GM10266 (cell line): ENCODE measurements around the gene WWP2.

ENCODE experiments used
- DNase-seq: peaks from one replicate; pipeline ENCODE4 v3.0.0; 2012; ENCODE audit errors: extremely low spot score
- TF ChIP-seq, protein P1 (sequence below): IDR thresholded peaks from 2 replicates; pipeline ENCODE4 v1.5.1; 2012; ENCODE audit warnings: mild to moderate bottlenecking, low read depth; ENCODE audit not compliant: control insufficient read depth, insufficient read depth; ENCODE audit errors: missing control alignments

The WWP2 gene

DNA sequence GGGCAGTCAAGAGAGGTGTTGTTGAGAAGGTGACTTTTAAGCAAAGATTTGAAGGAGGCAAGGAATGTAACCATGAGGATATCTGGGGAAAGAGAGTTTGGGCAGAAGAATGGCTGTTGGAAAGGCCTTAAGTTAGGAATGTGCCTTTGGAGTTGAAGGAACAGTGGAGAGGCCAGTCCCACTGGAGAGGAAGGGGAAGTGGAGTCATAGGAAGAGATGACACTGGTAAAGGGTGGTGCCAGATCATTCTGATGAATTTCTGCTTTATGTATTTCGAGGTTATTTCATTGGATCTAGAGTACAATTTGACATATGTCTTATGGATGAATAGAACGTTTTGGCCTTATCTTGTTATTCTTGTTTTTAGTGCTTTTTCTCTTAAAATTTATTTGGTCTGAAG is 93.5 kb downstream of the WWP2 start:
- DNase-seq, result no peak
- TF ChIP-seq, protein P1, sequence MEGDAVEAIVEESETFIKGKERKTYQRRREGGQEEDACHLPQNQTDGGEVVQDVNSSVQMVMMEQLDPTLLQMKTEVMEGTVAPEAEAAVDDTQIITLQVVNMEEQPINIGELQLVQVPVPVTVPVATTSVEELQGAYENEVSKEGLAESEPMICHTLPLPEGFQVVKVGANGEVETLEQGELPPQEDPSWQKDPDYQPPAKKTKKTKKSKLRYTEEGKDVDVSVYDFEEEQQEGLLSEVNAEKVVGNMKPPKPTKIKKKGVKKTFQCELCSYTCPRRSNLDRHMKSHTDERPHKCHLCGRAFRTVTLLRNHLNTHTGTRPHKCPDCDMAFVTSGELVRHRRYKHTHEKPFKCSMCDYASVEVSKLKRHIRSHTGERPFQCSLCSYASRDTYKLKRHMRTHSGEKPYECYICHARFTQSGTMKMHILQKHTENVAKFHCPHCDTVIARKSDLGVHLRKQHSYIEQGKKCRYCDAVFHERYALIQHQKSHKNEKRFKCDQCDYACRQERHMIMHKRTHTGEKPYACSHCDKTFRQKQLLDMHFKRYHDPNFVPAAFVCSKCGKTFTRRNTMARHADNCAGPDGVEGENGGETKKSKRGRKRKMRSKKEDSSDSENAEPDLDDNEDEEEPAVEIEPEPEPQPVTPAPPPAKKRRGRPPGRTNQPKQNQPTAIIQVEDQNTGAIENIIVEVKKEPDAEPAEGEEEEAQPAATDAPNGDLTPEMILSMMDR, result no peak

- no peak for DNase-seq
- TF ChIP-seq, protein P1, result no peak
These were observed 96.3 kb downstream of the WWP2 start for GRCh38 chr16:69858191-69859104.

DNA sequence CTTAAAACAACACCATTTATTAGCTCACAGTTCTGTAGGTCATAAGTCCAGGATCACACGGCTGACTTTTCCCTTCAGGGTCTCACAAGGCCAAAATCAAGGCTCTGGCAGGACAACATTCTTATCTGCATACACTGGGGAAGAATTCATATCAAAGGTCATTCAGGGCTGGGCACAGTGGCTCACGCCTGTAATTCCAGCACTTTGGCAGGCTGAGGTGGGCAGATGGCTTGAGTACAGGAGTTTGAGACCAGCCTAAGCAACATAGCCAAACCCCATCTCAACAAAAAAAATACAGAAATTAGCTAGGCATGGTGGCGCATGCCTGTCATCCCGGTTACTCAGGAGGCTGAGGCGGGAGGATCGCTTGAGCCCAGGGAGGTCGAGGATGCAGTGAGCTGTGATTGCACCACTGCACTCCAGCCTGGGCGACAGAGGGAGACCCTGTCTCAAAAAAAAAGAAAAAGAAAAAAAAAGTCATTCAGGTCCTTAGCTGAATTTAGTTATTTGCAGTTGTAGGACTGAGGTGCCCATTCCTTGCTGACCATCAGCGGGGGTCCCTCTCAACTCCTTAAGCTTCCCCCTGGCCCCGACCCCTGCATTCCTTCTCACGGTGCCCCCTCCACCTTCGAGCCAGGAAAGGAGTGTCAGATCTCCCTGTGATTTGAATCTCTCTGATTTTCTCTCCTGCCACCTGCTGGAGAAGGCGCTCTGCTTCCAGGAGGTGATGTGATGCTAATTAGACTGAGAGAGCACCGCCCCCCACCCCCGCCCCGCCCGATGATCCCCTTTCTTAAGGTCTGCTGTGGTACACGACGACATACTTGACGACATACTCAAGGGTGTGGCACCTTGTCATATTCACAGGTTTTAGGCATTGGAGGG is 97.2 kb downstream of the WWP2 start:
- peak; percentile 45 for DNase-seq
- TF ChIP-seq, protein P1, result peak; percentile 50

DNA sequence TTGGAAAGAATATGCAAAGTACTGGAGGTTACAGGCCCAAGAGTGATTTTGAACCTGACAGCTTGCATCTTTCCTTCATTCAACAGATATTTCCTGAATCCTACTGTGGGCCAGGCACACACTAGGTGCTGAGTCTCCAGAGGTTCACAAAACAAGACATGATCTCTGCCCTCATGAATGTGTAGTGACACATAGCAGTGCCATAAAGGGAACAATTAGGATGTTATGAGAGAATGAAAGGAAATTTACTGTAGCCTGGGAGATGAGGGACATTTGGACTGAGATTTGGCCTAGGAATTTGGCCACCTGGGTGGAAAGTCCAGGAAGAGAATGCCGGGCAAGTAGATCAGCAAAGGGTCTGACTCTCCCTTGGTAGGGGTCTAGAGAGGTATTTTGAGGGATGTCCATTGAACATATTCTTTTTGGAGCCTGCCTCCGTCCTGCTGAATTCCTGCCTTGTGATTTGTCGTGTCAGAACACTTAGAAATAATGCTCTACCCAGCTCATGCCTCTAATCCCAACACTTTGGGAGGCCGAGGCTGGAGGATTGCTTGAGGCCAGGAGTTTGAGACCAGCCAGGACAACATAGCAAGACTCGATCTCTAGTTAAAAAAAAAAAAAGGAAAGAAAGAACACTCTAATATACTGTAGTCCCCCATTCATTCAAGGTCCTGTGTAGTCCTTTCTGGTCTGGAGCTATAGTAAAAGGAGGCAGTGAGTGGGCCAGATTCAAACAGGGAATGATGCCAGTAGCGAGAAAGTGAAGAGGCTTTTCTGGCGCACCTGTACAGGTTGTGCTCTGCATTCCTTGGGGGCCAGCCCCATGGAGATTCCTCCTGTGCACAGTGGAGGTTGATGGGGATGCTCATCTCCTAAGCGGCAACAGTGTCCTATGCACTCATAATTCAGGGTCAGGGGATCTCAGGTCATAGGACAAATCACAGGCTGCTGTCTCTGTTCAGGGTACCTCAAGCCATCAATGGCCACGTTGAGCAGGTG is 98.4 kb downstream of the WWP2 start:
- TF ChIP-seq, protein P1, result no peak
- DNase-seq, result no peak

DNA sequence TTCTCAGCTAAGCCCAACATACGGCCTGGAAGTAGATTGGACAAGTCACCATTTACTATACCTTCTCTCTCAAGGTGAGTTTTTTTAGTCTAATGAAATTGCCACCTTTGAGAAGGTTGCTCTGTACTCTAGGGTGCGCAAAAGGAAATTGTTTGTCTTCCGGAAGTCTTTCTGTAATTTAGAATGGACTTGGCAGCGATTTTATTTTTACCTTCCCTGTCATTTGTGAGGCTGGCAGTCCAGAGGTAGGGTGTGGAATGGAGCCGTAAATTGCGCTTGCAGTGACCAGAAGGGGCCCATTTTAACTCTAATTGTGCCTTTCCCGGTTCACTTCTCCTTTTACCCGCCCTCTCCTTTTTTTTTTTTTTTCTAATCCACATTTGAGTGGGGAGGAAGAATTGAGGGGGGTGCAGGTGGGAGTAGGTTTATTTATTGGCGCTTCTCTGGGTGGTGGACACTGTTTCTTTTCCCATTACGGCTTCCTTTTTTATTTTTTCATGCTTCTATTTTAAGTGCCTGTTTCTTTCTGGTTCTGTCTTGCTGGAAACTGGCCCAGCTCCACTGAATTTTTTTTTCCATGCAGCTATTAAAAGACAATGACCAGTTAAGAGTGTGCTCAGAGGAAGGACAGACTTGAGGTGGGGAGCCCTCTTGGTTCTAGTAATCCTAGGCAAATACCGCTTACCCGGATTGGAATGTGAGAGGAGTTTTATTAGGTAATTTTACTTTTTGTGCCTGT is 99.3 kb downstream of the WWP2 start:
- TF ChIP-seq, protein P1, result no peak
- no peak for DNase-seq
